Endothelial cell of umbilical vein (primary cell): ENCODE measurements around the gene ZC3H13. TPM values are rescaled to one million over a fixed set of nuclear protein-coding genes. Genes with fewer than 3 reads are reported as not detected.
A peak's percentile ranks its signal among the peaks of the same experiment; 100 is the strongest.

Experiments used
- Bru-seq: library from RNA; stranded (reverse); fragments of 400-500 nt; gene quantifications from one replicate; lab custom pipeline; 2021; lab: Mats Ljungman, UMichigan
- BruChase-seq, 2 experiments: library from RNA; stranded (reverse); fragments of 400-500 nt; gene quantifications; one replicate each; lab custom pipeline; 2021; lab: Mats Ljungman, UMichigan
- BruUV-seq: library from RNA; stranded (reverse); fragments of 400-500 nt; replicated peaks from 2 replicates; lab custom pipeline; 2021; lab: Mats Ljungman, UMichigan
- CTCF ChIA-PET: fragments of 300-600, 350-600 bp; sonication (Branson Sonifier 250); formaldehyde crosslinking; loops from one replicate; lab custom pipeline; 2021; ENCODE audit warnings: antibody characterized with exemption, inconsistent platforms; lab: Charles Lee
- POLR2A ChIA-PET: fragments of 300-600, 350-600 bp; sonication (Branson Sonifier 250); formaldehyde crosslinking; loops from one replicate; lab custom pipeline; 2021; ENCODE audit warnings: antibody characterized with exemption, inconsistent platforms; lab: Charles Lee
- DNase-seq: peaks from one replicate; pipeline ENCODE4 v3.0.0-alpha.2; 2011; ENCODE audit warnings: low read depth, low spot score
- FAIRE-seq: peaks from 2 replicates; lab custom pipeline; 2011; peaks lifted over from hg19 to GRCh38; lab: Jason Lieb, UNC
- H2AFZ ChIP-seq: 2 replicates; pipeline ENCODE4 v1.6.0; 2012; ENCODE audit warnings: low read depth, low read length, control low read depth, inconsistent platforms
- H3K27ac ChIP-seq: 2 replicates; pipeline ENCODE4 v1.5.1; 2011; ENCODE audit warnings: low read depth, mild to moderate bottlenecking, control low read depth, low read length, moderate library complexity; ENCODE audit not compliant: insufficient read depth
- H3K27me3 ChIP-seq, 2 experiments: 2 replicates each; pipeline versions ENCODE4 v1.6.0 to v1.6.1; 2011; ENCODE audit warnings: low read length in 2 of 2, mixed read lengths in 1 of 2; ENCODE audit not compliant: control insufficient read depth in 2 of 2, insufficient read depth in 2 of 2
- H3K36me3 ChIP-seq, 2 experiments: 2 replicates in 1 of 2; 3 replicates in 1 of 2; pipeline ENCODE4 v1.5.1; 2011; ENCODE audit warnings: low read length in 2 of 2, mild to moderate bottlenecking in 1 of 2, moderate library complexity in 1 of 2; ENCODE audit not compliant: control insufficient read depth in 2 of 2, insufficient read depth in 2 of 2; ENCODE audit errors: extremely low read depth in 1 of 2
- H3K4me1 ChIP-seq: 3 replicates; pipeline ENCODE4 v1.5.1; 2011; ENCODE audit warnings: mild to moderate bottlenecking, low read length; ENCODE audit not compliant: control insufficient read depth, insufficient read depth; ENCODE audit errors: extremely low read depth
- H3K4me2 ChIP-seq: 2 replicates; pipeline ENCODE4 v1.6.1; 2011; ENCODE audit warnings: low read length, control low read depth, mixed read lengths; ENCODE audit not compliant: insufficient read depth
- H3K4me3 ChIP-seq, 3 experiments: fragments of 200-600 bp in 1 of 3; sonication (generic), shearing (Covaris generic) in 1 of 3; replicated peaks in 1 of 3; 2 replicates each; pipeline ENCODE4 v1.5.1; 2011 to 2016; ENCODE audit warnings: control low read depth in 3 of 3, low read length in 3 of 3, mild to moderate bottlenecking in 2 of 3, inconsistent platforms in 1 of 3, low read depth in 1 of 3, moderate library complexity in 1 of 3; ENCODE audit not compliant: insufficient read depth in 1 of 3
- H3K79me2 ChIP-seq: 2 replicates; pipeline ENCODE4 v1.6.0; 2012; ENCODE audit warnings: low read length, inconsistent platforms; ENCODE audit not compliant: control insufficient read depth, insufficient read depth
- H3K9ac ChIP-seq: replicated peaks from 2 replicates; pipeline ENCODE3; 2011; ENCODE audit warnings: low read length, control low read depth; ENCODE audit not compliant: insufficient read depth; ENCODE audit errors: extremely low read depth
- H3K9me1 ChIP-seq: replicated peaks from 3 replicates; pipeline ENCODE4 v1.6.0; 2011; ENCODE audit warnings: mild to moderate bottlenecking, low read length; ENCODE audit not compliant: control insufficient read depth, insufficient read depth; ENCODE audit errors: extremely low read depth
- H3K9me3 ChIP-seq: replicated peaks from 2 replicates; pipeline ENCODE4 v1.5.1; 2012; ENCODE audit warnings: low read length, inconsistent platforms; ENCODE audit not compliant: control insufficient read depth, insufficient read depth
- H4K20me1 ChIP-seq: replicated peaks from 2 replicates; pipeline ENCODE3; 2011; ENCODE audit warnings: mild to moderate bottlenecking, low read length; ENCODE audit not compliant: control insufficient read depth, insufficient read depth; ENCODE audit errors: extremely low read depth
- CTCF ChIP-seq, 2 donors: IDR thresholded peaks; 1 replicate in 1 of 2; 2 replicates in 1 of 2; pipeline ENCODE4 v1.5.1; 2011; ENCODE audit warnings: low read length in 2 of 2, mild to moderate bottlenecking in 2 of 2, moderate library complexity in 2 of 2, control low read depth in 1 of 2, inconsistent platforms in 1 of 2, low read depth in 1 of 2; ENCODE audit not compliant: insufficient read depth in 1 of 2; ENCODE audit errors: extremely low read depth in 1 of 2
- JUN ChIP-seq: IDR thresholded peaks from 2 replicates; pipeline ENCODE4 v1.6.1; 2011; ENCODE audit warnings: borderline replicate concordance, low read depth; ENCODE audit not compliant: insufficient read length, insufficient read depth
- POLR2A ChIP-seq: IDR thresholded peaks from 2 replicates; pipeline ENCODE4 v1.6.1; 2012; ENCODE audit warnings: low read depth, mild to moderate bottlenecking, control low read depth, low read length
- POLR2AphosphoS5 ChIP-seq: IDR thresholded peaks from 2 replicates; pipeline ENCODE4 v1.6.1; 2012; ENCODE audit warnings: low read depth, mild to moderate bottlenecking, control low read depth, low read length, moderate library complexity; ENCODE audit not compliant: insufficient read depth
- dilution Hi-C: fragments of 300-500 bp; cut with MboI; formaldehyde crosslinking; loops from one replicate; pipeline ENCODE4 v1.15.0; 2019; ENCODE audit warnings: low sequenced_read_pairs; ENCODE audit not compliant: extremely low pct_ligation_motif_present
- intact Hi-C: fragments of 100-400 bp; cut with micrococcal nuclease; formaldehyde crosslinking; loops from one replicate; pipeline ENCODE4 v1.10.0; 2022
- long read RNA-seq: library from polyadenylated mRNA; stranded (forward); transcript quantifications from one replicate; pipeline ENCODE4 v2.0.0, GENCODE V29; 2021
- polyA minus RNA-seq, 3 experiments: library from RNA; depleted of rRNA, polyadenylated mRNA; stranded (reverse); fragments of >200 nt; gene quantifications; 1 replicate in 1 of 3; 2 replicates in 2 of 3; pipeline ENCODE4 v1.2.3, GENCODE V29; 2011
- polyA plus RNA-seq, 4 experiments: library from polyadenylated mRNA; depleted of rRNA in 3 of 4; stranded (reverse) in 3 of 4; unstranded in 1 of 4; fragments of >200 nt; gene quantifications; 2 replicates each; pipeline versions ENCODE4 v1.2.1 to v1.2.3, GENCODE V29; 2011 to 2012; ENCODE audit warnings: missing spikeins in 1 of 4
- total RNA-seq: library from RNA; stranded (reverse); gene quantifications from 2 replicates; pipeline ENCODE4 v1.2.3, GENCODE V29; 2021

ZC3H13 gene
- 32.0 and 36.6 TPM in 2 replicates for total RNA-seq
- polyA plus RNA-seq: 2.5 and 3.8 TPM in 2 replicates
- polyA plus RNA-seq (2011; cell fraction: cytosol; rRNA removed): 4.3 and 4.7 TPM in 2 replicates
- polyA plus RNA-seq (2011; cell fraction: nucleus; rRNA removed): 11.6 and 12.2 TPM in 2 replicates
- polyA plus RNA-seq (2012): 22.9 and 27.4 TPM in 2 replicates
- 8.7 and 9.2 TPM in 2 replicates for polyA minus RNA-seq
- polyA minus RNA-seq (2011; cell fraction: cytosol; rRNA and poly(A)+ RNA removed): 4.2 TPM
- 13.4 and 14.3 TPM in 2 replicates for polyA minus RNA-seq (2011; cell fraction: nucleus; rRNA and poly(A)+ RNA removed)
- percentile 87 among the genes with signal in this experiment for Bru-seq, nascent RNA
- percentile 86 among the genes with signal in this experiment for BruChase-seq, experiment 1, labeled RNA remaining after a 6-hour chase
- BruChase-seq, experiment 2, labeled RNA remaining after a 2-hour chase: percentile 84 among the genes with signal in this experiment
- long read RNA-seq, partial matches to known transcripts: 15 of 41 reads
- long read RNA-seq, other reads (novel, unspliced or antisense): 26 of 41 reads

GRCh38 chr13:46052319-46053161, at the start of gene ZC3H13:
Gene ZC3H13 (minus strand): TSS chr13:46052746. CDS start chr13:46045507, 7,239 bp downstream.
- CTCF ChIA-PET: interaction anchor here (1.5 to 2.8 kb wide), 3 partner anchors 14 to 245 kb away, joined by 4 to 14 read pairs (median 7); no protein-coding TSS in a partner anchor
- BruUV-seq: TSS peak; percentile 47
- H4K20me1 ChIP-seq: no peaks in the 10 kb centered on the region

More at GRCh38 chr13:46052319-46053161, at the start of gene ZC3H13:
- peak within 1 kb of the TSS; percentile 98 for H3K4me2 ChIP-seq
- peak; percentile 93 for DNase-seq
- peak within 1 kb of the TSS; percentile 99 for H2AFZ ChIP-seq
- intact Hi-C loops (loop anchor here (1.0 to 5.0 kb wide), 3 partner anchors 74 to 710 kb away; partner anchors contain the start of gene TPT1), dilution Hi-C loops (no loop called here)
- H3K36me3 ChIP-seq: no peaks in the 10 kb centered on the region
- peaks cover 26% of the 10 kb centered on the region for H3K4me1 ChIP-seq
- H3K4me3 ChIP-seq: peak within 1 kb of the TSS; percentile 83 to 98 (median 96)
- POLR2A ChIA-PET: no interaction called here
- TF ChIP-seq JUN (no peak), POLR2AphosphoS5 (peak; percentile 52), CTCF (IDR thresholded peaks at IDR 0.05; ENCODE audit: extremely low read depth in 1 of 2, insufficient read depth in 1 of 2, low read depth in 1 of 2, low read length in 2 of 2) (peak; percentile 8 to 15), POLR2A (peak; percentile 67)
- no peaks in the 10 kb centered on the region for H3K9me1 ChIP-seq
- peak; percentile 94 for FAIRE-seq
- peak within 1 kb of the TSS; percentile 96 for H3K9ac ChIP-seq
- peak within 1 kb of the TSS; percentile 86 for H3K27ac ChIP-seq
- H3K27me3 ChIP-seq: no peaks in the 10 kb centered on the region
- peaks cover 43% of the 10 kb centered on the region for H3K79me2 ChIP-seq
- H3K9me3 ChIP-seq: no peaks in the 10 kb centered on the region
